Type B pancreatic cell (in vitro differentiated cells): ENCODE data around the gene RAET1L. TPM values are rescaled to one million over a fixed set of nuclear protein-coding genes. Genes with fewer than 3 reads are reported as not detected.
"Not testable (repeated sequence)": the region's sequence is repeated elsewhere in the genome, so short reads cannot be mapped to it uniquely, and the experiment has no call there.

Experiments
- DNase-seq: peaks from one replicate; pipeline ENCODE4 v3.0.0; 2021; ENCODE audit warnings: mixed read lengths; ENCODE audit not compliant: unreplicated experiment; ENCODE audit errors: extremely low spot score
- H3K27ac Mint-ChIP-seq: 2 replicates; pipeline ENCODE4 v1.8.0; 2021; ENCODE audit warnings: mild to moderate bottlenecking, mixed read lengths
- H3K27me3 Mint-ChIP-seq: 2 replicates; pipeline ENCODE4 v1.8.0; 2021; ENCODE audit warnings: mixed read lengths
- H3K36me3 Mint-ChIP-seq: 2 replicates; pipeline ENCODE4 v1.8.0; 2021; ENCODE audit warnings: mixed read lengths
- H3K4me1 Mint-ChIP-seq: one replicate; pipeline ENCODE4 v1.8.0; 2021; ENCODE audit warnings: mixed read lengths; ENCODE audit not compliant: unreplicated experiment
- H3K4me3 Mint-ChIP-seq: 2 replicates; pipeline ENCODE4 v1.8.0; 2021; ENCODE audit warnings: mild to moderate bottlenecking, mixed read lengths
- H3K9me3 Mint-ChIP-seq: 2 replicates; pipeline ENCODE4 v1.8.0; 2021; ENCODE audit warnings: mixed read lengths
- total RNA-seq: library from RNA; stranded (reverse); gene quantifications from 2 replicates; pipeline ENCODE4 v1.2.1, GENCODE V29; 2021; ENCODE audit warnings: low replicate concordance
- TF ChIP-seq, protein P1 (sequence below): fragments of 200-600 bp; sonication (generic); conservative IDR thresholded peaks from 2 replicates; pipeline ENCODE4 v1.5.0; 2021; ENCODE audit warnings: antibody characterized with exemption, mild to moderate bottlenecking

The RAET1L gene
- total RNA-seq, 1 donor from 2014 or later: not detected

DNA sequence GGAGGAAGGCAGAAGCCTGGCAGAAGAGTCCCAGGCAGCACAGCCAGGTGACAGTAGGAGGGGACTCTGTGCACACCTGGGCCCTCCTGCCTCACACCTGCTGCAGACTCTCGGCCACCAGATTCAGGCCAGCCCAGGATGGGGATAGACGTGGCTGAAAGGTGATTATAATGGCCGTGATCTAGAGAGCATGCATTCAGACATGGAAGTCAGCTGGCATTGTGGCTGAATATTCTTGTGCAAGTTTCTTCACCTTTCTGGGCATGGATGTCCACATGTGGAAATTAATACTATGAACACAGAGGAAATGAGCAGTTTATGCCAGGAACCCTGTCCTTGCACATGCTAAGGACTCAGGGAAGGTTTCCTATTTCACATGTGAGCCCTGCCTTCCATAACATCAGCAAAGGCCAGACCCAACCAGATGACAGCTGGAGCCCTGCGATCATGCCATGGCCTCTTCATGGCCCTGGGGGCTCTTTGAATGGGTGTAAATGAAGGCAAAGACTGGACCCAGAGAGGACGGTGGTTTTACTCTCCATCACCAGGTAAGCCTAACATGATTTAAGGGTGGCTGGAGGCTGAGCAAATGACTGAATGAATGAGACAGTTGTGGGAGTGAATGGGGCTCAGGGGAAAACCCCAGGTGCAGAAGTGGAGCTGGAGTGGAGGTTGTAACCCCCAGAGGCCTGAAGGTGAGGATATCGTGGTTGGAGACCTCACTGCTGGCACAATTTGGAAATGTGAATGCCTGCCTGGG, 2.7 kb upstream of the RAET1L start:
- peaks cover 68% of the 10 kb centered on the region for H3K27me3 Mint-ChIP-seq
- H3K4me3 Mint-ChIP-seq: no peak overlapping the region
- no peaks in the 10 kb centered on the region for H3K4me1 Mint-ChIP-seq
- no peaks in the 10 kb centered on the region for H3K9me3 Mint-ChIP-seq
- H3K36me3 Mint-ChIP-seq: no peaks in the 10 kb centered on the region
- no peak overlapping the region for H3K27ac Mint-ChIP-seq
- no peak for DNase-seq
- TF ChIP-seq, protein P1, sequence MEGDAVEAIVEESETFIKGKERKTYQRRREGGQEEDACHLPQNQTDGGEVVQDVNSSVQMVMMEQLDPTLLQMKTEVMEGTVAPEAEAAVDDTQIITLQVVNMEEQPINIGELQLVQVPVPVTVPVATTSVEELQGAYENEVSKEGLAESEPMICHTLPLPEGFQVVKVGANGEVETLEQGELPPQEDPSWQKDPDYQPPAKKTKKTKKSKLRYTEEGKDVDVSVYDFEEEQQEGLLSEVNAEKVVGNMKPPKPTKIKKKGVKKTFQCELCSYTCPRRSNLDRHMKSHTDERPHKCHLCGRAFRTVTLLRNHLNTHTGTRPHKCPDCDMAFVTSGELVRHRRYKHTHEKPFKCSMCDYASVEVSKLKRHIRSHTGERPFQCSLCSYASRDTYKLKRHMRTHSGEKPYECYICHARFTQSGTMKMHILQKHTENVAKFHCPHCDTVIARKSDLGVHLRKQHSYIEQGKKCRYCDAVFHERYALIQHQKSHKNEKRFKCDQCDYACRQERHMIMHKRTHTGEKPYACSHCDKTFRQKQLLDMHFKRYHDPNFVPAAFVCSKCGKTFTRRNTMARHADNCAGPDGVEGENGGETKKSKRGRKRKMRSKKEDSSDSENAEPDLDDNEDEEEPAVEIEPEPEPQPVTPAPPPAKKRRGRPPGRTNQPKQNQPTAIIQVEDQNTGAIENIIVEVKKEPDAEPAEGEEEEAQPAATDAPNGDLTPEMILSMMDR: no peak

DNA sequence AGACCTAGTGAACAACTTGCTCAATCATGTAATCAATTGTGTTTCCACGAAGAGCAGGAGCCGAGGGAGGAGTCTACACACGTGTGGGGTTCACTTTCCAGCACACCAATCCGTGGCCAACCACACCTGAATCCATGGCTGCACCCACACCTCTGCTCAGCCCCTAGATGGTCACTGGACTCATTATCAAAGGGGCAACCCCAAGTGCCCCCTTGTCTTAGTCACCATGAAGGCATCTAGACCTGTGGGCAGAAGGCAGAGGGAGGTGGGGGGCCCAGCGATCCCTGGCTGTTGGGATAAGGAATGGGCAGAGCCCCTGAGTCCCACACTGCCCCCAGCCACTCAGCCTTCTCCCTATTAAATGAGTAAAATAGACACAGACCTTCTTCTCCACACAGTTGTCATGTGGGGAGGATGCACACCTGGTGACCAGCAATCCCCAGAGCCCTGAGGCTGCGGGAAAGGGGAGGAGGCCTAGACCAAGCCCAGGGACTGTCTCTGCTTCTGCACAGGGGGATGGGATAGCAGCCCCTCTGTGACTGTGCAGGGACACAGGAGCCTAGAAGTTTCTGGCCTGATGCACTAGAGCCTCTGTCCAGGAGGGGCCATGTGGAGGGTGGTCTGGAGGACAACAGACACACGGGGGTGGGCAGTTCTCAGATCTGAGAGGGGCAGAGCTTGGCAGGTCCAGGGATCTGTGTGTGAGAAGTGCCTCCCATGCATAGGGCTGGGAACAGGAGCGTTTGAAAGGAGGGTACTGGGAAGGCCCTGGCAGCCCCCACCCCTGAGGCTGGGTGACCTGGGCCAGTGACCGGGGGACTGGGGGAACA, 1.9 kb upstream of the RAET1L start:
- TF ChIP-seq, protein P1: no peak
- no peaks in the 10 kb centered on the region for H3K4me1 Mint-ChIP-seq
- H3K9me3 Mint-ChIP-seq: no peaks in the 10 kb centered on the region
- no peak overlapping the region for H3K4me3 Mint-ChIP-seq
- no peak overlapping the region for H3K27ac Mint-ChIP-seq
- no peak for DNase-seq
- H3K27me3 Mint-ChIP-seq: peaks cover 62% of the 10 kb centered on the region
- no peaks in the 10 kb centered on the region for H3K36me3 Mint-ChIP-seq

GRCh38 chr6:150024646-150025155, 631 bp downstream of the RAET1L start:
- no peak overlapping the region for H3K4me3 Mint-ChIP-seq
- H3K36me3 Mint-ChIP-seq: no peaks in the 10 kb centered on the region
- peaks cover 47% of the 10 kb centered on the region for H3K27me3 Mint-ChIP-seq
- H3K4me1 Mint-ChIP-seq: no peaks in the 10 kb centered on the region
- H3K9me3 Mint-ChIP-seq: no peaks in the 10 kb centered on the region
- TF ChIP-seq, protein P1: no peak
- DNase-seq: no peak
- no peak overlapping the region for H3K27ac Mint-ChIP-seq

DNA sequence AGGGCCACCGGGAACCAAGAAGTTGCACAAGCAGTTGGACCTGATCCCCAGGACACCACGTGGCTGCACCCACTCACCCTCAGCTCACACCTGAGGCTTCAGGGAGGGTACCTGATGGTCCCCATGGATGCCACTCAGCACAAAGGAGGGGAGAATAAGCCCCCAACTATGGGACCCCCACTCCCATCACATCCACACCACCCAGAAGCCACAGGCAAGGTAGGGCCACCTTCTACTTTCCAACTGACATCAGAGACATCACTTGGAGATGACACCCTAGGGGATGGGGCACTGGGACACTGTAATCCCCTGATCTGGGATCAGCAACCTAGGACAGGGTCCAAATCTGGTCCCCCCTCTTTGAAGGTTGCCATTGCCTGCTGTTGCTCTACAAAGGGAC, 1.3 kb downstream of the RAET1L start:
- H3K4me3 Mint-ChIP-seq, DNase-seq, H3K36me3 Mint-ChIP-seq, H3K4me1 Mint-ChIP-seq, H3K9me3 Mint-ChIP-seq, H3K27ac Mint-ChIP-seq: not testable (repeated sequence)
- H3K27me3 Mint-ChIP-seq: peaks cover 46% of the 10 kb centered on the region

DNA sequence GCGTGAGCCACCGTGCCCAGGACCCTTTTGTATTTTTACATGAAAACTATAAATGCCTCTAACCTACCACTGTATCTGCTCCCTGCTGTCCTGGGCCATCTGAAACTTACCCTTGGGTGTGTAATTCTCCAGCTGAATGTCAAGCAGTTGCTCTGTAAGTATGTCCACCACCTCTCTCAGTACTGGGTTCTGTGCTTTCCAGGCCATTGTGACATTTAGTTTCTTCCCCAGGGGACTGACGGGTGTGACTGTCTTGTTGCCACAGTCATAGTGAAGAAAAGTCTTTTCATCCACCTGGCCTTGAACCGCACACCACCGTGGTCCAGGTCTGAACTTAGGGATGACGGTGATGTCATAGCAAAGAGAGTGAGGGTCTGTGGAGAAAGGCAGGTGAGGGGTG, 3.5 kb downstream of the RAET1L start:
- H3K27me3 Mint-ChIP-seq: peaks cover 51% of the 10 kb centered on the region
- DNase-seq, H3K27ac Mint-ChIP-seq, H3K4me1 Mint-ChIP-seq, H3K9me3 Mint-ChIP-seq, H3K36me3 Mint-ChIP-seq, H3K4me3 Mint-ChIP-seq: not testable (repeated sequence)

DNA sequence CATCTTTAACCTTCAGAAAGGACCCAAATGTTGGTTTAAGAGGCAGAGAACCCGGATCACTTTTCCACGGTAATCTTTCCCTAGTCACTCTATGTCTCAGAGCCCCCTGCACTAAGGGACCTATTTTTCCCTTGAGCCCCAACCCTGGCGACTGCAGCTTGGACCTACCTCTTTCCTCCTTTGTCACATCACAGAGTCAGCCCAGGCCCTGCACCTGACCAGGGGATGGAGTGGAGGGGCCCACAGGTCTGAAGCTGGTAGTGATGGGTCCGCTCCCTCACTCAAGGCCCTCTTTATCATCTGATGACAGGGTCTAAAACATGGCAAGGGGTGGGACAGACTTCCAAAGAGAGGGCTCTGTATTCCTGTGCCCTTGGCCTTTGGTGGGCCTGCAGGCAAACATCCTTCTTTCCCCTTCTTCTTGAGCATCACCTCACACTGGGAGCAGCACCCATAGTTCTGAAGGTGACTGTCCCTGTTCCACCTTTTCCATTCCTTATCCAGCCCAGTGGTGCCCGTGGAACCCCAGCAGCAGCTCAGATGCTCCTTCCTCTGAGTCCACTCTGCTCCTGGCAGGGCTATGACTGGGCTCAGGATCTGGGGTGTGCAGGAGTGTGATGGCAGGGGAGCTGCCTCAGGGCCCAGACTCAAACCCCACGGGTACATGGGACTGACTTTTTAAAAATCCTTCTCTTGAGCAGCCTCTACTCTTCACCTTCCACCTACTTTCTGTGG, 6.3 kb downstream of the RAET1L start:
- H3K4me1 Mint-ChIP-seq: peaks cover 2% of the 10 kb centered on the region
- H3K4me3 Mint-ChIP-seq: no peak overlapping the region
- H3K27me3 Mint-ChIP-seq: peaks cover 64% of the 10 kb centered on the region
- no peaks in the 10 kb centered on the region for H3K9me3 Mint-ChIP-seq
- TF ChIP-seq, protein P1: no peak
- H3K36me3 Mint-ChIP-seq: no peaks in the 10 kb centered on the region
- DNase-seq: no peak
- no peak overlapping the region for H3K27ac Mint-ChIP-seq
